H9 (cell line): Measurements from ENCODE around the gene RABGAP1L. TPM values are rescaled to one million over a fixed set of nuclear protein-coding genes. Genes with fewer than 3 reads are reported as not detected.

Experiments used
- DNase-seq: peaks from one replicate; pipeline ENCODE4 v3.0.0-alpha.2; 2017
- H2AFZ ChIP-seq: one replicate; pipeline ENCODE4 v1.6.1; 2013; ENCODE audit warnings: mild to moderate bottlenecking, low read length, control low read depth, moderate library complexity
- H2AK5ac ChIP-seq: 2 replicates; pipeline ENCODE4 v1.6.1; 2013; ENCODE audit warnings: low read length, control low read depth, mixed read lengths; ENCODE audit not compliant: insufficient read length
- H2BK120ac ChIP-seq: one replicate; pipeline ENCODE4 v1.6.1; 2013; ENCODE audit warnings: low read depth, mild to moderate bottlenecking, low read length, control low read depth, inconsistent platforms; ENCODE audit not compliant: poor library complexity, severe bottlenecking
- H2BK12ac ChIP-seq: 2 replicates; pipeline ENCODE4 v1.6.1; 2013; ENCODE audit warnings: low read length, control low read depth, mixed read lengths, low read depth; ENCODE audit not compliant: insufficient read length
- H2BK15ac ChIP-seq: 2 replicates; pipeline ENCODE4 v1.6.1; 2013; ENCODE audit warnings: low read depth, low read length, control low read depth
- H2BK20ac ChIP-seq: one replicate; pipeline ENCODE4 v1.6.1; 2013; ENCODE audit warnings: low read depth, mild to moderate bottlenecking, low read length, control low read depth, inconsistent platforms; ENCODE audit not compliant: poor library complexity, severe bottlenecking
- H2BK5ac ChIP-seq: 2 replicates; pipeline ENCODE4 v1.6.1; 2013; ENCODE audit warnings: low read length, control low read depth, mixed read lengths; ENCODE audit not compliant: insufficient read length
- H3K14ac ChIP-seq: 2 replicates; pipeline ENCODE4 v1.6.1; 2013; ENCODE audit warnings: low read length, control low read depth; ENCODE audit not compliant: insufficient read depth
- H3K18ac ChIP-seq: 2 replicates; pipeline ENCODE4 v1.6.1; 2013; ENCODE audit warnings: low read depth, mild to moderate bottlenecking, mixed read lengths, low read length, control low read depth; ENCODE audit not compliant: insufficient read length
- H3K23ac ChIP-seq: 2 replicates; pipeline ENCODE4 v1.6.1; 2013; ENCODE audit warnings: low read length, control low read depth, mixed read lengths, low read depth; ENCODE audit not compliant: insufficient read length
- H3K23me2 ChIP-seq: 2 replicates; pipeline ENCODE4 v1.6.1; 2013; ENCODE audit warnings: low read depth, mild to moderate bottlenecking, mixed read lengths, low read length, control low read depth; ENCODE audit not compliant: insufficient read length, poor library complexity, severe bottlenecking
- H3K27ac ChIP-seq: 2 replicates; pipeline ENCODE4 v1.5.1; 2013; ENCODE audit warnings: low read length, control low read depth, mixed read lengths, low read depth; ENCODE audit not compliant: insufficient read length
- H3K27me3 ChIP-seq: 2 replicates; pipeline ENCODE4 v1.6.1; 2013; ENCODE audit warnings: low read length, control low read depth, inconsistent platforms; ENCODE audit not compliant: insufficient read depth
- H3K4ac ChIP-seq: 2 replicates; pipeline ENCODE4 v1.6.1; 2013; ENCODE audit warnings: low read depth, mild to moderate bottlenecking, control low read depth, inconsistent platforms, low read length, moderate library complexity
- H3K4me1 ChIP-seq: 2 replicates; pipeline ENCODE4 v1.6.1; 2013; ENCODE audit warnings: low read length, control low read depth, inconsistent platforms; ENCODE audit not compliant: insufficient read depth
- H3K4me2 ChIP-seq: 2 replicates; pipeline ENCODE4 v1.6.1; 2013; ENCODE audit warnings: low read length, control low read depth, mixed read lengths; ENCODE audit not compliant: insufficient read length, insufficient read depth
- H3K56ac ChIP-seq: 2 replicates; pipeline ENCODE4 v1.6.1; 2013; ENCODE audit warnings: low read depth, mild to moderate bottlenecking, mixed read lengths, low read length, control low read depth; ENCODE audit not compliant: insufficient read length
- H3K79me1 ChIP-seq: 2 replicates; pipeline ENCODE4 v1.6.1; 2013; ENCODE audit warnings: low read depth, mild to moderate bottlenecking, moderate library complexity, low read length, control low read depth, inconsistent platforms; ENCODE audit not compliant: insufficient read depth, poor library complexity, severe bottlenecking
- H3K79me2 ChIP-seq: 2 replicates; pipeline ENCODE4 v1.6.1; 2013; ENCODE audit warnings: low read length, control low read depth, inconsistent platforms; ENCODE audit not compliant: insufficient read depth
- H3K9ac ChIP-seq: 2 replicates; pipeline ENCODE4 v1.6.1; 2013; ENCODE audit warnings: low read length, control low read depth, mixed read lengths; ENCODE audit not compliant: insufficient read length; ENCODE audit errors: extremely low read depth
- H3K9me3 ChIP-seq: one replicate; pipeline ENCODE4 v1.6.1; 2013; ENCODE audit warnings: low read depth, low read length, inconsistent platforms; ENCODE audit not compliant: control insufficient read depth
- H3T11ph ChIP-seq: one replicate; pipeline ENCODE4 v1.6.1; 2013; ENCODE audit warnings: mild to moderate bottlenecking, low read length, control low read depth, inconsistent platforms
- H4K20me1 ChIP-seq: one replicate; pipeline ENCODE4 v1.6.1; 2013; ENCODE audit not compliant: control insufficient read depth, insufficient read length, insufficient read depth
- H4K5ac ChIP-seq: 2 replicates; pipeline ENCODE4 v1.6.1; 2013; ENCODE audit warnings: low read depth, mild to moderate bottlenecking, mixed read lengths, low read length, control low read depth; ENCODE audit not compliant: insufficient read length
- H4K8ac ChIP-seq: replicated peaks from 2 replicates; pipeline ENCODE4 v1.6.1; 2013; ENCODE audit warnings: low read length, control low read depth, mixed read lengths, low read depth; ENCODE audit not compliant: insufficient read length
- H4K91ac ChIP-seq: 2 replicates; pipeline ENCODE4 v1.6.1; 2013; ENCODE audit warnings: low read depth, mild to moderate bottlenecking, moderate library complexity, mixed read lengths, low read length, control low read depth; ENCODE audit not compliant: insufficient read length
- H3K27ac Mint-ChIP-seq, 3 experiments: 2 replicates in 2 of 3; 3 replicates in 1 of 3; pipeline ENCODE4 v1.8.0; 2020 to 2021; ENCODE audit warnings: mixed read lengths in 3 of 3, mild to moderate bottlenecking in 1 of 3, moderate library complexity in 1 of 3
- H3K27me3 Mint-ChIP-seq: 2 replicates; pipeline ENCODE4 v1.8.0; 2021; ENCODE audit warnings: low read depth, mild to moderate bottlenecking, moderate library complexity, mixed read lengths
- H3K36me3 Mint-ChIP-seq, 3 experiments: 2 replicates in 2 of 3; 3 replicates in 1 of 3; pipeline ENCODE4 v1.8.0; 2020 to 2021; ENCODE audit warnings: low read depth in 3 of 3, mixed read lengths in 3 of 3; ENCODE audit not compliant: insufficient read depth in 1 of 3
- H3K4me1 Mint-ChIP-seq, 2 experiments: 2 replicates each; pipeline ENCODE4 v1.8.0; 2020; ENCODE audit warnings: mixed read lengths in 2 of 2
- H3K4me3 Mint-ChIP-seq, 2 experiments: 2 replicates in 1 of 2; 3 replicates in 1 of 2; pipeline ENCODE4 v1.8.0; 2020 to 2021; ENCODE audit warnings: mild to moderate bottlenecking in 2 of 2, mixed read lengths in 2 of 2, moderate library complexity in 1 of 2
- H3K9me3 Mint-ChIP-seq, 2 experiments: 2 replicates in 1 of 2; 3 replicates in 1 of 2; pipeline ENCODE4 v1.8.0; 2020; ENCODE audit warnings: mild to moderate bottlenecking in 2 of 2, mixed read lengths in 2 of 2, moderate library complexity in 1 of 2
- CTCF ChIP-seq: fragments of 200-600 bp; sonication (generic); conservative IDR thresholded peaks from 3 replicates; pipeline ENCODE4 v1.8.0; 2021; ENCODE audit warnings: antibody characterized with exemption, mild to moderate bottlenecking
- WGBS: extraction: QIAGEN DNeasy Blood & Tissue Kit; methylation state at CpG from one replicate; pipeline ENCODE4 v1.1.7; 2013; ENCODE audit warnings: missing lambda C conversion rate, low lambda C conversion rate, mixed read lengths; ENCODE audit not compliant: insufficient read length; ENCODE audit errors: extremely low coverage; 5-methylcytosine and 5-hydroxymethylcytosine counted together
- total RNA-seq: library from RNA; stranded (reverse); gene quantifications from 2 replicates; pipeline ENCODE4 v1.2.1, GENCODE V29; 2021

RABGAP1L gene
- total RNA-seq, 1 experiment from 2014 or later = 147 TPM

DNA sequence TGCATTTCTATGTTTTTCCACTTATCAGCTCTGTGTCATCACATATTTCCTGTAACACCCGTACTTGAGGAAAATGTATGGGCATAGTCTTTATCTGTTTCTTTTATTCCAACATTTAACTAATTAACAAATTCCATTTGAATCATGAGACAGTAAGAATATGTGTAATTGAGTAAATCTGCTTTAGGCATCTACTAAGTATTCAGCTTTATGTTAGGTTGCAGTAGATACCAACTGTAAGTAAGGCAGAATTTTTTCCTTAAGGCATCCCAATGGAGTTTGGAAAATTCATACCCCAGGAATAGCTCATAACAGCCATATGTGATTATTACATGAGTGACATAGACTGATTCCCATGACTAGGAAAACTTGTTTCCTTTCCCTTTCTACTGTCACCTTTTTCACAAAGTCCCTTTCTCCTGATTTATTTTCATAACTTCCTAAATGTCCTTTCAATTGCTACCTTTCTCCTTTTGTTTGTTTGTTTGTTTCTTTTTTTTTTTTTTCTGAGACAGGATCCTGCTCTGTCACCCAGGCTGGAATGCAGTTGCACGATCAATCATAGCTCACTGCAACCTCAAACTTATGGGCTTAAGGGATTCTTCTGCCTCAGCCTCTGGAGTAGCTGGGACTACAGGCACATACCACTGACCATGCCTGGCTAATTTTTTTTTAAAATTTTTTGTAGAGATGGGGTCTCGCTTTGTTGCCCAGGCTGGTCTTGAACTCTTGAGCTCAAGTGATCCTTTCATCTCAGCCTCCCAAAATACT lies 780.6 kb downstream of the RABGAP1L start:
- Histone ChIP-seq H3K9ac (no peak overlapping the region), H4K5ac (no peak overlapping the region), H3K18ac (no peak overlapping the region), H2BK5ac (no peak overlapping the region), H3K27me3 (no peaks in the 10 kb centered on the region), H3T11ph (no peak overlapping the region), H2BK15ac (no peak overlapping the region), H2AK5ac (no peak overlapping the region), H2AFZ (no peak overlapping the region), H4K8ac (no peak overlapping the region), H3K56ac (no peak overlapping the region), H3K4me1 (0 out of 2 replicates have a peak, but pooled peaks cover 2% of the 10 kb centered on the region), H3K79me2 (no peaks in the 10 kb centered on the region; the same call in 1 of the 2 replicates), H2BK12ac (no peak overlapping the region), H4K91ac (no peak overlapping the region), H3K23ac (no peak overlapping the region), H2BK120ac (no peak overlapping the region), H3K27ac (no peak overlapping the region), H4K20me1 (no peaks in the 10 kb centered on the region), H3K4ac (no peak overlapping the region), H3K79me1 (peaks cover 7% of the 10 kb centered on the region), H3K14ac (no peak overlapping the region), H2BK20ac (no peak overlapping the region), H3K23me2 (no peaks in the 10 kb centered on the region), H3K4me2 (no peak overlapping the region), H3K9me3 (no peaks in the 10 kb centered on the region)
- Mint-ChIP-seq H3K36me3 (peaks cover 3 to 41% (median 25%) of the 10 kb centered on the region in 3 experiments; a peak in 6 of 7 replicates), H3K9me3 (no peaks in the 10 kb centered on the region), H3K4me3 (no peak overlapping the region), H3K27ac (peak overlapping the region; percentile 27 to 74 (median 61); a peak in 3 of 7 replicates), H3K4me1 (peaks cover 23 to 27% of the 10 kb centered on the region in 2 experiments), H3K27me3 (no peaks in the 10 kb centered on the region)
- no CpG with 5 or more reads among the region's 3 CpGs for WGBS
- no peak for DNase-seq
- TF ChIP-seq CTCF = no peak
